KOPT-K1 (cell line): ENCODE measurements around the gene MAST3.
A peak's percentile ranks its signal among the peaks of the same experiment; 100 is the strongest.

Source experiments
- H3K27ac ChIP-seq: fragments of 200-600 bp; sonication (generic); 2 replicates; pipeline ENCODE4 v1.5.1; 2016; ENCODE audit warnings: antibody characterized with exemption, mild to moderate bottlenecking, low read depth, low read length; ENCODE audit not compliant: poor library complexity, severe bottlenecking
- H3K36me3 ChIP-seq: fragments of 200-600 bp; sonication (generic); 2 replicates; pipeline ENCODE4 v1.5.1; 2017; ENCODE audit warnings: antibody characterized with exemption, mild to moderate bottlenecking, low read length, moderate library complexity; ENCODE audit not compliant: insufficient read depth
- H3K9me3 ChIP-seq: fragments of 200-600 bp; sonication (generic); 2 replicates; pipeline ENCODE4 v1.5.1; 2017; ENCODE audit warnings: antibody characterized with exemption, low read length, mild to moderate bottlenecking; ENCODE audit not compliant: insufficient read depth, poor library complexity, severe bottlenecking

Gene MAST3

DNA sequence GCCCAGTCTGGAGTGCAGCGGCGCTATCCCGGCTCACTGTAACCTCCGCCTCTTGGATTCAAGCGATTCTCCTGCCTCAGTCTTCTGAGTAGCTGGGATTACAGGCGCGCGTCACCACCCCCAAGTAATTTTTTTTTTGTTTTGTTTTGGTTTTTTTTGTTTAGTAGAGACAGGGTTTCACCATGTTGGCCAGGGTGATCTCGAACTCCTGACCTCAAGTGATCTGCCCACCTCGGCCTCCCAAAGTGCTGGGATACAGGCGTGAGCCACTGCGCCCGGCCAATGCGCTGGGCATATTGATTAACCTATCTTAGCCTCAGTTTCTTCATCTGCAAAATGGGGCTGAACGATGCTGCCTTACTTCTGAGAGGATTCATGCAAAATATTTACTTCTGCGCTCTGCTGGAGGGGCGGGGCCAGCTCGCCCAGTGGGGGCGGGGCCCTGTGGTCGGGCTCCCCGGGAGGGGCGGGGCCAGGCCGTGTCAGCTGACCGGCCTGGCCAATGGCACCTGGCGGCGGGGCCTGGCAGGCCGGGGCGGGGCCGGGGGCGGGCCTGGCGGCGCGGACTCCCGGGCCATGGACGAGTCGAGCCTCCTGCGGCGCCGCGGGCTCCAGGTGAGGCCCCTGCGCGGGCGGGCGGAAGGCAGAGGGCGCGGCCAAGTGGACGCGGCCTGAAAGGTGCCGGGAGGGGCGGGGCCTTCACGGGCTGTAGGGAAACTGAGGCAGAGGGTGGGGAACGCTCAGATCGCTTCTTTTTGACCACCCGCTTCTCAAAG lies at the start of gene MAST3:
Gene MAST3, plus strand, starts transcription at position 562 of the 776 bp plus-strand sequence. Its CDS starts 15 bp downstream, at position 577.
- Histone ChIP-seq H3K9me3 (no peaks in the 10 kb centered on the region), H3K27ac (peak within 1 kb of the TSS; percentile 38), H3K36me3 (no peaks in the 10 kb centered on the region)

DNA sequence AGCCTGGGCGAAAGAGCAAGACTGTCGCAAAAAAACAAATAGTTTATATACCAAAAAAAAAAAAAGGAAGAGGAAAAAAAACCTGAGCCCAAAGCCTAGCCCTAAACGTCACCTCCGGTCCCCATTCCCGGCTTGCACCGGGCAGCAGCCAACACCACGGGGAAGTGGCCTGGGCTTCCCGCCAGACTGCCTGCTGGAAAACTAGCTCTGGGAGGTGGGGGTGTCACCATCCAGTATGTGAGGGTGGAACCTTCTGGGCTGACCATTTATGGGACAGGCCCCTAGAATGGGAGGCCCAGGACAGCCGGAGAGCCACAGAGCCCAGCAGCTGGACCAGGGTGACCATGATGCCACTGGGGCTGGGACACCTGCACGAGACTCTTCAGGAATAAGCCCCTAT lies 48.2 kb upstream of the MAST3 start:
- Histone ChIP-seq H3K36me3 (no peaks in the 10 kb centered on the region), H3K27ac (no peak overlapping the region), H3K9me3 (no peaks in the 10 kb centered on the region)

DNA sequence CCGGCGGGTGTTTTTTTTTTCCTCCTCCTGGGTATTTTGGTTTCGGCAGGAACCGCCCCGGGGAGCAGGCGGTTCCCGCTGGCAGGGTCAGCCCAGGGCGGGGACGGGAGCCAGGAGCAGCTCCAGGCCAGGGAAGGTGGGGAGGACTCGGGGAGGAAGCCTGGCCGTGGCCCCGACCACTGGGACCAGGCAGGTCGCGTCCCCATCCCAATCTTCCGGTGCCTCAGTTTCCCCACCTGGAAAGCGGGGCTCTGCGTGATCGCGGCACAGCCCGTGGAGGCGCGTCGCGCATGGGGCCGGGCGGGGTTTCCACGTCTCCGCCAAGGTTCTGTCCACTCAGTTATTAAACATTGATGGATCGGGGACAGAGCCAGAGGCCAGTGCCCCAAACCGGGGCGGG lies 45.7 kb upstream of the MAST3 start:
- Histone ChIP-seq H3K9me3 (no peaks in the 10 kb centered on the region), H3K36me3 (no peaks in the 10 kb centered on the region), H3K27ac (no peak overlapping the region)

DNA sequence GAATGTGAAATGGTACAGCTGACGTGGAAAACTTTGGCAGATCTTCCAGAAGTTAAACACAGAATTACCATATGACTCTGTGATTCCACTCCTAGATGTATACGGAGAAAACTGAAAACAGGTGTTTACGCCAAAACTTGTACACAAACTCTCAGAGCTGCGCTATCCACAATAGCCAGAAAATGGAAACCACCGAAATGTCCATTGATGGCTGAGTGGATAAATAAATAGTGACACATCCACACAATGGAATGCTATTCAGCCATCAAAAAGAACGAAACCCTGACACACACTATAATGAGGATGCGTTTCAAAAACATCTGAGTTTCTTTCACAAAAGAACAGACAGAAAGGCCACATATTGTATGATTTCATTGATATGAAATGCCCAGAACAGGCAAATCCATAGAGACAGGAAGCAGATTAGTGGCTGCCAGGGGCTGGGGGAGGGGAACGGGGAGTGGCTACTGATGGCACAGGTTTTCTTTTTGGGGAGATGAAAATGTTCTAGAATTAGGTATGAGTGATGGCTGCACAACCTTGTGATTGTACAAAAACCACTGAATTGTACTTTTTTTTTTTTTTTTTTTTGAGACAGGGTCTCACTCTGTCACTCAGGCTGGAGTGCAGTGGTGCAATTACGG lies 43.9 kb upstream of the MAST3 start:
- H3K36me3 ChIP-seq, result no peaks in the 10 kb centered on the region
- no peaks in the 10 kb centered on the region for H3K9me3 ChIP-seq
- H3K27ac ChIP-seq, result no peak overlapping the region

DNA sequence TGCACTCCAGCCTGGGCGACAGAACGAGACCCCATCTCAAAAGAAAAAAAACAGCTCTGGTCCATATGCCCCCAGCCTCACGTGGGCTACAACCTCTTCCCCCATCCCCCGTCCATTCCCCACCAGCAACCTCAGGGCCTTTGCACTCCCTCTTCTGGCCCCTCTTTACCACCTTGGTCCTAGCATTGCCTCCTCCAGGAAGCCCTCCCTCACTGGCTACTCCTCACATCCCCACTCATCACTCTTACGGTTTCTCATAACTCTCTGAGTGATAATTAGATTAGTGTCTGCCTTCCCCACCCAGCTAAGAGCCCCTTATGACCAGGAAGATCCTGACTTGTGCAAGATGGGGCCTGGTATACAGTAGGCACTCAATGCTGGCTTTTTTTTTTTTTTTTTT lies 41.6 kb upstream of the MAST3 start:
- no peaks in the 10 kb centered on the region for H3K9me3 ChIP-seq
- H3K36me3 ChIP-seq, result peaks cover 16% of the 10 kb centered on the region; the same call in 1 of the 2 replicates
- no peak overlapping the region for H3K27ac ChIP-seq

DNA sequence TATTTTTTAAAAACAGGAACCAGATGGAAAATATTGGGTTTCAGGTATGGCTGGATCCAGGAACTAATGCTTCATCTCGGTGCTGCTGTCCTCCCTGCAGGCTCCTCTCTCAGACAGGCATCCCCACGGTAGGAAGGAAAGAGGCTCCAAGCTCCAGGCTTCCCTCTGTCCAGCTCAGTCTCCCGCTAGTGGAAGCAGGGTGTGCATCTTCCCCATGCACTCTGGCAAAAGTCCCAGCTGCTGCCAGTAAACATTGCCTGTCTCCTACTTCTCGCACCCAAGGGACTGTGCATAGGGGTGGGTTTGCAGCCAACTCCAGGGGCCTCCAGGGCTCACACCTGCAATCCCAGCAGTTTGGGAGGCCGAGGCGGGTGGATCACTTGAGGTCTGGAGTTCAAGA lies 40.0 kb upstream of the MAST3 start:
- peak overlapping the region; percentile 63 for H3K27ac ChIP-seq

DNA sequence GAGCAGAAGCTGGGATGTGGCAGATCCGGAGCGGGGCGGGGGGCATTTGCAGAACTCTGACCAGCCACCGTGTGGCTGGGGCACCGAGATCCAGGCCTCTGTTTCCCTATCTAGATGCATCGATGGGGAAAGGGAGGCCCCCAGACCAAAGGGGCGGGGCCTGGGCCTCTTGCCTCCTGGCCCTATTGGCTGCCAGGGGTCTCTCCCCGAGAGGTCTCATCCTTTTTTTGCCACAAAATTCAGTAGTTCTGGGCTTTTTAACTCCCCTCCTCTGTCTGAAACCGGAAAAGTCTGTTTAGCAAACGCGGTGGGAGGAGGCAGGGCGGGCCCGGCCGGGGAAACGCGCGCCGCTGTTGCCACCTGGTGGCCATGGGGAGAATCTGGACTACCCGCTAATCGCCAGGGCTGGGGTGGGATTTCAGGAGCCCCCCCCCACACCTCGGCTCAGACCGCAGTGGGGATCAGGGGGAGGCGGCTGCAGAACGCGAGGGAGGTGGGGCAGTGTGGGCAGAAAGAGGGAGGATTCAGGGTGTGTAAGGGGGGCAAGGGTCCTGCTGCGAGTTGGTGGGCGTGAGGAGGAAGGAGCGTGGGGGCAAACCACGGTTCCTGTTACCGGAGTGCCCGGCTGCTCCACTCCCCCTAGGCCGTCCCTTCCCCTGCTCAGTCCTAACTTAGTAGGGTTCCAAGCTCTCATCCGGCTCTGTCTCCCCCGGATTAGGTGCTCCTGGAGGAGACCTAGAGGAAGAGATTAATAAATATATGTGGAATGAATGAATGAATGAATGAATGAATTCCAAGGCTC lies 39.2 kb upstream of the MAST3 start:
- peak overlapping the region; percentile 63 for H3K27ac ChIP-seq
- no peaks in the 10 kb centered on the region for H3K9me3 ChIP-seq
- peaks cover 33% of the 10 kb centered on the region; the same call in 1 of the 2 replicates for H3K36me3 ChIP-seq

More for the DNA sequence above, 40.0 kb upstream of the MAST3 start:
- Histone ChIP-seq H3K9me3 (no peaks in the 10 kb centered on the region), H3K36me3 (peaks cover 29% of the 10 kb centered on the region; the same call in 1 of the 2 replicates)

DNA sequence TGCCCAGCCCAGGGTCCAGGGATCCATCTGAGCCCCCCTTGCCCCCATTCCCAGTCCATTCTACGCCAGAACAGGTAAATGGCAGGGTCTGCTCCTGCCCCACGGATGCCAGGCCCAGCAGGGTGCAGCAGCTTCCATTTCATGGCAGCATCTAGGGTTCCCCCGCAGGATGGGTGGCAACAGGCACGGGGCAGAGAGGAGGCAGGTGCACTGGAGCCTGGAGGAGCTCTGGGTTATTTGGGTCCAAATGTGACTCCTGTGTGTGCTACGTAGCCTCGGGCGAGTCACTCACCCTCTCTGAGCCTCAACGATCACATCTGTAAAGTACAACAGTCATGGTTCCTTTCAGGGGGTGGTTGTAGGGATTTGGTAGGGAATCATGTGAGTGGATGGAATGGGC lies 38.3 kb upstream of the MAST3 start:
- Histone ChIP-seq H3K36me3 (peaks cover 38% of the 10 kb centered on the region; the same call in 1 of the 2 replicates), H3K27ac (no peak overlapping the region), H3K9me3 (no peaks in the 10 kb centered on the region)

DNA sequence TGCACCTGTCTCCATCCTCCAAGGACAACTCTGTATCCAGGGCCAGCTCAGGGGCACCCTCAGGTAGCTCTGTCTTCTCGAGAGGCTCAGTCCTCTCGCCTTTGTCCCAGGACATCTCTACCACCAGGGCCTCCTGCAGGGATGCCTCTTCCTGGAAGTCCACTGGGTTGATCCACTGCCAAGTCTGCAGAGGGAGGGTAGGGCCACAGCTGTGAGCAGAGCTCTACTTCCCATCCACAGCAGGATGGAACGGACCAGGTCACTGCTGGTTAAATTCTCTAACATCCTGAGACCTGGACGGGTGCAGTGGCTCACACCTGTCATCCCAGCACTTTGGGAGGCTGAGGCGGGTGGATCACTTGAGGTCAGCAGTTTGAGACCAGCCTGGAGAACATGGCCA lies 37.7 kb upstream of the MAST3 start:
- Histone ChIP-seq H3K36me3 (peaks cover 41% of the 10 kb centered on the region; the same call in 1 of the 2 replicates), H3K27ac (no peak overlapping the region)

DNA sequence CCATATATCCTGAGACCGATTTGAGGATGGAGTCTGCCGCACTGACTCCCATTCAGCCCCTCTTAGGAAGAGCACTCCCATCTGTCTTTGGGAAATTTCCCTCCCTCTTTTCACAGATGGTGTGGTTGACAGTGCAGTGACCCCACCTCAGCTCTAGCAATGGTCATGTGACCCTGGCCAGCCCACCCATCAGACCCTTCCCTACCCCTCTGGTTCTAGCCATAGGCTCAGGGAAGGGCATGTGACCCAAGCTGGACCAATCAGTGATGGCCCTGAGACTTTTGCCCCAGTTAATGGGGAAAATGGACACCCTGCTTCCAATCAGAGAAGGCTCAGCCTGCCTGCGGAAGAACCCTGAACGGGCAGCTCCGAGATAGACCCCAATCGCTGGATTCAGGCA lies 37.1 kb upstream of the MAST3 start:
- Histone ChIP-seq H3K9me3 (no peaks in the 10 kb centered on the region), H3K36me3 (peaks cover 46% of the 10 kb centered on the region), H3K27ac (no peak overlapping the region)

More for the DNA sequence above, 37.7 kb upstream of the MAST3 start:
- H3K9me3 ChIP-seq, result no peaks in the 10 kb centered on the region

DNA sequence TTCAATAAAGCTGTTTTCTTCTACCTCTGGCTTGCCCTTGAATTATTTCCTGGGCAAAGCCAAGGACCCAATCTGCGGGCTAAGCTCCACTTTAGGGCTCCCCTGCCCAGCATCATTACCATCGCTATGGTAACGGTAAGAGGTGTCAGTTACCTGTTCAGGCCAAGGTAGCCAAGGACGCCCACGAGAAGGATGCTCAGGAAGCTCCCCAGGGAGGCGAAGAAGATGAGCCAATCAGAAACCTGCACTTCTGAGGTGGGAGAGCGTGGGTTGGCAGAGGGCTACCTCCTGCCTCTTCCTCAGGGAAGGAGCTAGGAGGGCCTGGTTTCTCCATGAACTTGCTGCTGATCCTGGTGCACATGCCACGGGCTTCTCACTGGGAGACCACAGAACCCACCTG lies 35.5 kb upstream of the MAST3 start:
- no peak overlapping the region for H3K27ac ChIP-seq
- peaks cover 51% of the 10 kb centered on the region for H3K36me3 ChIP-seq
- H3K9me3 ChIP-seq, result no peaks in the 10 kb centered on the region

DNA sequence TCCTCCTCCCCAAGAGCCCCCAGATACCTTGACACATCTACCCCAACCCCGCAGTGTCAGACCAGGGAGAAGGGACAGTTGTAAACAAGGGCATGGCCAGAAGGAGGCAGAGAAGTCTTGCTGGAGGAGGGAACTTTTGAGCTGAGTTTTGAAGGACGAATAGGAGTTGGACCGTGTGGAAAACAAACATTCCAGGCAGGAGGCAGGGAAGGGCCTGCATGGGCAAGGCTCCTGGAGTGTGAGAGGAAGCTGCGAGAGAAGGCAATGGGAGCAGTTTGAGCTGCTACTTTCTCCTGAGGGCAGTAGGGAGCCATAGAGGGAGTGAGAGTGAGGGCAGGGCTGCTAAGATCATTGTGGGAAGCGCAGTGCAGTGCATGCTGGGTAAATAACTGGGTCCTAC lies 34.1 kb upstream of the MAST3 start:
- no peak overlapping the region for H3K27ac ChIP-seq
- no peaks in the 10 kb centered on the region for H3K9me3 ChIP-seq
- H3K36me3 ChIP-seq, result peaks cover 51% of the 10 kb centered on the region

DNA sequence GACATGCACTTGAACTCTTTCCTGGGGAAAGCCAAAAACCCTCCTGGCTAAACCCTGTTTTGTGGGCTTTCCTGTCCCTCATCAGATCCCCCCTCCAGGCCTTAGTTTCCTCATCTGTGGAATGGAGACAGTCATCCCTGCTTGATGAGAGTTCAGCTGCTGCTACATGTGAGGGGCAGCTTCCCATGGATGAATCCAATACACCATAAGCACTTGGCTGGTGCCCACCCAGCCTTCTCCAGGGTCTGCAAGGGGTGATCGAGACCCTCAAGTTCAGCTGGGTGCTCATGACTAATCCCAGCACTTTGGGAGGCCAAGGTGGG lies 32.4 kb upstream of the MAST3 start:
- Histone ChIP-seq H3K27ac (no peak overlapping the region), H3K9me3 (no peaks in the 10 kb centered on the region), H3K36me3 (peaks cover 53% of the 10 kb centered on the region)

DNA sequence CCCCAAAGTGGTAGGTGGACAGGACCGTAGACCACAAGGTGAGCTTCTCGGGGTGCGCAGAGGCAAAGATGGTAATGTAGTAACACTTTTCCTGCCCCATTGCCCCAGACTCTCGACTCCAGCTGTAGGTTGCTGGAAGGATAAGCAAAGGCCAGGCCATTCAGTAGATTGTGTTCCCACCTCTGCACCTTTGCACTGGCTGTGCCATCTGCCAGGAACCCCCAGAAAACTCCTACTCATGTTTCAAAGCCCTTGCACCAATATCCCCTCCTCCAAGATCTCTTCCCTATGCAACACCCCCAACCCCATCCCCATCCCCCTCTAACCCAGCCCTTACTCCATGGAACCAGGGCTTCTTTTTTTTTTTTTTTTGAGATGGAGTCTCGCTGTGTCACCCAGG lies 29.2 kb upstream of the MAST3 start:
- Histone ChIP-seq H3K9me3 (no peaks in the 10 kb centered on the region), H3K27ac (no peak overlapping the region), H3K36me3 (peaks cover 52% of the 10 kb centered on the region)

DNA sequence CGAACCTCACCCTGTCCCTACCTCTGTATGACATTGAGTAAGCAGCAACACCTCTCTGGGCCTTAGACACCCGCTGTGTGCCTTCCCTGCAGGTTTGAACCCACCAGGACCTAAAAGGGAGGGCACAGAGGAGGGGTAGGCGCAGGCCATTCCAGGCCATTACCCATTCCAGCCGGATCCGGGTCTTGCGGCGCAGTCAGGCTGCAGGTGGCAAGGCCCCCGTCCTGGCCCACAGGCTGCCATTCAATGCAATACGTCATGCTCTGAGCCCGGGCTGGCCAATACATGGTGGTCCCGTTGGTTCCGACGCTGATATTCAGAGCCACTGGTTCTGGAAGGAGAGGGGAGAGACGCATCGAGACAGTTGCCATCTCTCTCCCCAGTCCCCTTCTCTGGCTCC lies 28.2 kb upstream of the MAST3 start:
- no peak overlapping the region for H3K27ac ChIP-seq
- no peaks in the 10 kb centered on the region for H3K9me3 ChIP-seq
- H3K36me3 ChIP-seq, result peaks cover 56% of the 10 kb centered on the region
